ENCODE data around the gene PSMC3. TPM values are rescaled to one million over a fixed set of nuclear protein-coding genes. Genes with fewer than 3 reads are reported as not detected.

PSMC3 gene
- total RNA-seq, 2 experiments from 2014 or later: 137 to 140 TPM

GRCh38 chr11:47418454-47419259 lies 7.6 kb downstream of the PSMC3 start:
- ATAC-seq (no peak), DNase-seq (no peak)
- intact Hi-C loops (cut with micrococcal nuclease): no loop called here
- Mint-ChIP-seq H3K4me3 (no peak overlapping the region), H3K27ac (no peak overlapping the region), H3K9me3 (no peaks in the 10 kb centered on the region), H3K36me3 (ENCODE audit: low read depth) (peaks cover 40% of the 10 kb centered on the region), H3K4me1 (ENCODE audit: low read depth) (peaks cover under 1% of the 10 kb centered on the region), H3K27me3 (no peaks in the 10 kb centered on the region)
- ChIA-PET POLR2A (interaction anchor here (1.2 to 2.2 kb wide), 3 partner anchors 9 to 241 kb away, joined by 3 to 15 read pairs (median 9); partner anchors contain the start of genes ARFGAP2 and SLC39A13), CTCF (interaction anchor here (1.4 to 1.6 kb wide), 2 partner anchors 9 to 44 kb away, joined by 4 to 5 read pairs; no protein-coding TSS in a partner anchor)
- TF ChIP-seq, protein P1, sequence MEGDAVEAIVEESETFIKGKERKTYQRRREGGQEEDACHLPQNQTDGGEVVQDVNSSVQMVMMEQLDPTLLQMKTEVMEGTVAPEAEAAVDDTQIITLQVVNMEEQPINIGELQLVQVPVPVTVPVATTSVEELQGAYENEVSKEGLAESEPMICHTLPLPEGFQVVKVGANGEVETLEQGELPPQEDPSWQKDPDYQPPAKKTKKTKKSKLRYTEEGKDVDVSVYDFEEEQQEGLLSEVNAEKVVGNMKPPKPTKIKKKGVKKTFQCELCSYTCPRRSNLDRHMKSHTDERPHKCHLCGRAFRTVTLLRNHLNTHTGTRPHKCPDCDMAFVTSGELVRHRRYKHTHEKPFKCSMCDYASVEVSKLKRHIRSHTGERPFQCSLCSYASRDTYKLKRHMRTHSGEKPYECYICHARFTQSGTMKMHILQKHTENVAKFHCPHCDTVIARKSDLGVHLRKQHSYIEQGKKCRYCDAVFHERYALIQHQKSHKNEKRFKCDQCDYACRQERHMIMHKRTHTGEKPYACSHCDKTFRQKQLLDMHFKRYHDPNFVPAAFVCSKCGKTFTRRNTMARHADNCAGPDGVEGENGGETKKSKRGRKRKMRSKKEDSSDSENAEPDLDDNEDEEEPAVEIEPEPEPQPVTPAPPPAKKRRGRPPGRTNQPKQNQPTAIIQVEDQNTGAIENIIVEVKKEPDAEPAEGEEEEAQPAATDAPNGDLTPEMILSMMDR (IDR thresholded peaks at IDR 0.05): no peak

- ChIA-PET CTCF (interaction anchor here (1.4 to 2.2 kb wide), 2 partner anchors 44 kb away, joined by 5 to 7 read pairs; no protein-coding TSS in a partner anchor), POLR2A (interaction anchor here (1.1 to 2.2 kb wide), 4 partner anchors 8 to 241 kb away, joined by 3 to 15 read pairs (median 6); partner anchors contain the start of genes ARFGAP2 and SLC39A13)
- DNase-seq: no peak
- Mint-ChIP-seq H3K27me3 (no peaks in the 10 kb centered on the region), H3K9me3 (no peaks in the 10 kb centered on the region), H3K4me1 (ENCODE audit: low read depth) (no peaks in the 10 kb centered on the region), H3K27ac (no peak overlapping the region), H3K4me3 (no peak overlapping the region), H3K36me3 (ENCODE audit: low read depth) (peaks cover 33% of the 10 kb centered on the region)
- TF ChIP-seq, protein P1 (IDR thresholded peaks at IDR 0.05): no peak
- no peak for ATAC-seq
- intact Hi-C loops (cut with micrococcal nuclease): no loop called here
Observed at GRCh38 chr11:47417712-47418111, 8.5 kb downstream of the PSMC3 start.

DNA sequence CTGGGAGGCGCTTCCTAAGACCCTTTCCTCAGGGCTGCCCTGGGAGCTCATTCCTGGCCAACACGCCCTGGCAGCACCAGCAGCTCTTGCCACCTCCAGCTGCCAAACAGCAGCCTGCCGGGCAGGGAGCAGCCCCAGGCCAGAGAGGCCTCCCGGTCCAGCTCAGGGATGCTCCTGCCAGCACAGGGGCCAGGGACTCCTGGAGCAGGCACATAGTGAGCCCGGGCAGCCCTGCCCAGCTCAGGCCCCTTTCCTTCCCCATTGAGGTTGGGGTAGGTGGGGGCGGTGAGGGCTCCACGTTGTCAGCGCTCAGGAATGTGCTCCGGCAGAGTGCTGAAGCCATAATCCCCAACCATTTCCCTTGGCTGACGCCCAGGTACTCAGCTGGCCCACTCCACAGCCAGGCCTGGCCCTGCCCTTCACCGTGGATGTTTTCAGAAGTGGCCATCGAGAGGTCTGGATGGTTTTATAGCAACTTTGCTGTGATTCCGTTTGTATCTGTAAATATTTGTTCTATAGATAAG lies 10.2 kb downstream of the PSMC3 start:
- ChIA-PET POLR2A (interaction anchor here (0.6 to 2.2 kb wide), 3 partner anchors 9 to 167 kb away, joined by 3 to 18 read pairs (median 4); partner anchors contain the start of gene PSMC3), CTCF (interaction anchor here (2.2 kb wide), 1 partner anchor 42 kb away, joined by 7 read pairs; no protein-coding TSS in a partner anchor)
- H3K9me3 Mint-ChIP-seq: no peaks in the 10 kb centered on the region
- ATAC-seq (no peak), DNase-seq (no peak)
- H3K36me3 Mint-ChIP-seq (ENCODE audit: low read depth): peaks cover 25% of the 10 kb centered on the region
- TF ChIP-seq, protein P1 (IDR thresholded peaks at IDR 0.05): no peak
- no peaks in the 10 kb centered on the region for H3K27me3 Mint-ChIP-seq
- H3K4me3 Mint-ChIP-seq: no peak overlapping the region
- no peak overlapping the region for H3K27ac Mint-ChIP-seq
- no peaks in the 10 kb centered on the region for H3K4me1 Mint-ChIP-seq (ENCODE audit: low read depth)
- intact Hi-C loops (cut with micrococcal nuclease): no loop called here

DNA sequence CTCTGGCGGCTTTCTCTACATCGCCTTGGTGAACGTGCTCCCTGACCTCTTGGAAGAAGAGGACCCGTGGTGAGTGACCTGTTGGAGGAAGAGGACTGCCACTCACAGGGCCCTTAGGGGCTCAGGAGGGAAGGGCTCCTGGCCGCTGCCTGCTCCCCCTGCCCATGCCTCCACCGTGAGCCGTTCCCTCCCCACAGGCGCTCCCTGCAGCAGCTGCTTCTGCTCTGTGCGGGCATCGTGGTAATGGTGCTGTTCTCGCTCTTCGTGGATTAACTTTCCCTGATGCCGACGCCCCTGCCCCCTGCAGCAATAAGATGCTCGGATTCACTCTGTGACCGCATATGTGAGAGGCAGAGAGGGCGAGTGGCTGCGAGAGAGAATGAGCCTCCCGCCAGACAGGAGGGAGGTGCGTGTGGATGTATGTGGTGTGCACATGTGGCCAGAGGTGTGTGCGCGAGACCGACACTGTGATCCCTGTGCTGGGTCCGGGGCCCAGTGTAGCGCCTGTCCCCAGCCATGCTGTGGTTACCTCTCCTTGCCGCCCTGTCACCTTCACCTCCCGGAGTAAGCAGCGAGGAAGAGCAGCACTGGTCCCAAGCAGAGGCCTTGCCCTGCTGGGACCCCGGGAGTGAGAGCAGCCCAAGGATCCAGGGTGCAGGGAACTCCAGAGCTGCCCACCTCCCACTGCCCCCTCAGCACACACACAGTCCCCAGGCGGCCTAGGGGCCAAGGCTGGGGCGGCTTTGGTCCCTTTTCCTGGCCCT lies 11.0 kb downstream of the PSMC3 start:
- no peak for ATAC-seq
- intact Hi-C loops (cut with micrococcal nuclease): no loop called here
- no peak overlapping the region for H3K27ac Mint-ChIP-seq
- no peaks in the 10 kb centered on the region for H3K9me3 Mint-ChIP-seq
- peaks cover 21% of the 10 kb centered on the region for H3K36me3 Mint-ChIP-seq (ENCODE audit: low read depth)
- no peak for DNase-seq
- ChIA-PET POLR2A (interaction anchor here (0.6 to 2.2 kb wide), 5 partner anchors 7 to 166 kb away, joined by 3 to 18 read pairs (median 4); partner anchors contain the start of gene PSMC3), CTCF (interaction anchor here (1.5 to 2.2 kb wide), 2 partner anchors 41 to 42 kb away, joined by 7 read pairs; no protein-coding TSS in a partner anchor)
- no peaks in the 10 kb centered on the region for H3K4me1 Mint-ChIP-seq (ENCODE audit: low read depth)
- TF ChIP-seq, protein P1 (IDR thresholded peaks at IDR 0.05): no peak
- no peak overlapping the region for H3K4me3 Mint-ChIP-seq
- H3K27me3 Mint-ChIP-seq: no peaks in the 10 kb centered on the region
